Measurements from ENCODE around the gene PAQR3. TPM values are rescaled to one million over a fixed set of nuclear protein-coding genes. Genes with fewer than 3 reads are reported as not detected.

The PAQR3 gene
- total RNA-seq, 4 donors from 2014 or later, result 37.8 to 59.3 (median 42.8) TPM

DNA sequence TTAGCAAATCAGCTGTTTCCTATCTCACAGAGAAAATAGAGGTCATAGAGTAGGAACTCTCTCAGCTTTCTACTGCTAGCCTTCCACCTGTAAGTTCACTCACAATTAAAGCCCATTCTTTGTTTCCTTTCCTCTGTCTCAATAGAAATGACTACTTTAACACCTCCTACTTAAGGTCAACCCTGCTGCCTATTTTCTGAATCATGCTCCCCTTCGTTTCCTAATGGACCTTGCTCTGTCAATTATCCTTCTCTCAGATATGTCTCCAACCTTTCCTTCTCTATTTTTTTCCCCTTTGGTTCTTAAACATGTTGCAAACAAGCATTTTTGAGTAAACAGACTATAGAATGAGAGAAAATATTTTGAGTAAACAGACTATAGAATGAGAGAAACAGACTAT, 5.1 kb upstream of the PAQR3 start:
- Histone ChIP-seq H3K27ac (replicated peaks in 1 of 4) (no peak overlapping the region), H3K9me3 (no peaks in the 10 kb centered on the region), H3K4me3 (no peak overlapping the region), H3K4me1 (peaks cover 6 to 17% (median 8%) of the 10 kb centered on the region in 4 donors), H3K36me3 (no peaks in the 10 kb centered on the region), H3K27me3 (no peaks in the 10 kb centered on the region)
- intact Hi-C loops (cut with DNase I), result loop anchor here (5.0 to 10.0 kb wide), 2 partner anchors 1128 to 1390 kb away; partner anchors contain the start of genes ANTXR2 and CFAP299
- no peak for DNase-seq (ENCODE audit: extremely low spot score)
- TF ChIP-seq EP300 (IDR thresholded peaks at IDR 0.05) (no peak), POLR2A (IDR thresholded peaks at IDR 0.05; ENCODE audit: low read depth) (no peak), POLR2AphosphoS5 (IDR thresholded peaks at IDR 0.05) (no peak)
- TF ChIP-seq, protein P1, sequence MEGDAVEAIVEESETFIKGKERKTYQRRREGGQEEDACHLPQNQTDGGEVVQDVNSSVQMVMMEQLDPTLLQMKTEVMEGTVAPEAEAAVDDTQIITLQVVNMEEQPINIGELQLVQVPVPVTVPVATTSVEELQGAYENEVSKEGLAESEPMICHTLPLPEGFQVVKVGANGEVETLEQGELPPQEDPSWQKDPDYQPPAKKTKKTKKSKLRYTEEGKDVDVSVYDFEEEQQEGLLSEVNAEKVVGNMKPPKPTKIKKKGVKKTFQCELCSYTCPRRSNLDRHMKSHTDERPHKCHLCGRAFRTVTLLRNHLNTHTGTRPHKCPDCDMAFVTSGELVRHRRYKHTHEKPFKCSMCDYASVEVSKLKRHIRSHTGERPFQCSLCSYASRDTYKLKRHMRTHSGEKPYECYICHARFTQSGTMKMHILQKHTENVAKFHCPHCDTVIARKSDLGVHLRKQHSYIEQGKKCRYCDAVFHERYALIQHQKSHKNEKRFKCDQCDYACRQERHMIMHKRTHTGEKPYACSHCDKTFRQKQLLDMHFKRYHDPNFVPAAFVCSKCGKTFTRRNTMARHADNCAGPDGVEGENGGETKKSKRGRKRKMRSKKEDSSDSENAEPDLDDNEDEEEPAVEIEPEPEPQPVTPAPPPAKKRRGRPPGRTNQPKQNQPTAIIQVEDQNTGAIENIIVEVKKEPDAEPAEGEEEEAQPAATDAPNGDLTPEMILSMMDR (IDR thresholded peaks at IDR 0.05), result no peak
- 55% methylated on average over 1 of the region's 1 CpG for WGBS

DNA sequence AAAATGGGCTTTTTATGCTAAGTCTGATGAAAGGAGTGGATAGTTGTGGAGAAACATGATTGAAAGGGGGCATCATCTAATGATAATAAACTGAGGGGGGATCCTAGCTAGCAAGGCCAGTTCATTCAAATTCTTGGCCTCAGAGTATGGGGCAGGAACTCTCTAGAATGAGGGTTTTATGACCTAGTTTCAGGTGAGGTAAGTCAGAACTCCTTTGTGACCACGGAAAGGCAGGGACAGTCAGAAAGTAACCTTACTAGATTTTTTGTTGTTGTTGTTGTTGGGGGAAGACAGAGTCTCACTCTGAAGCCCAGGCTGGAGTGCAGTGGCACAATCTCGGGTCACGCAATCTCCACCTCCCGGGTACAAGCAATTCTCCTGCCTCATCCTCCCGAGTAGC, 1.5 kb upstream of the PAQR3 start:
- Histone ChIP-seq H3K4me3 (no peak overlapping the region), H3K36me3 (no peaks in the 10 kb centered on the region), H3K4me1 (peaks cover 13 to 42% (median 35%) of the 10 kb centered on the region in 4 donors), H3K9me3 (no peaks in the 10 kb centered on the region), H3K27me3 (no peaks in the 10 kb centered on the region), H3K27ac (replicated peaks in 1 of 4) (peak overlapping the region in 1 of 4 donors; percentile 91)
- 87% methylated on average over 5 of the region's 5 CpGs for WGBS
- intact Hi-C loops (cut with DNase I), result loop anchor here (5.0 to 10.0 kb wide), 2 partner anchors 1132 to 1394 kb away; partner anchors contain the start of genes ANTXR2 and CFAP299
- no peak for TF ChIP-seq POLR2AphosphoS5 (IDR thresholded peaks at IDR 0.05)
- TF ChIP-seq EP300 (IDR thresholded peaks at IDR 0.05), result no peak
- TF ChIP-seq POLR2A (IDR thresholded peaks at IDR 0.05; ENCODE audit: low read depth), result no peak
- TF ChIP-seq, protein P1 (IDR thresholded peaks at IDR 0.05), result no peak
- DNase-seq (ENCODE audit: extremely low spot score), result no peak

DNA sequence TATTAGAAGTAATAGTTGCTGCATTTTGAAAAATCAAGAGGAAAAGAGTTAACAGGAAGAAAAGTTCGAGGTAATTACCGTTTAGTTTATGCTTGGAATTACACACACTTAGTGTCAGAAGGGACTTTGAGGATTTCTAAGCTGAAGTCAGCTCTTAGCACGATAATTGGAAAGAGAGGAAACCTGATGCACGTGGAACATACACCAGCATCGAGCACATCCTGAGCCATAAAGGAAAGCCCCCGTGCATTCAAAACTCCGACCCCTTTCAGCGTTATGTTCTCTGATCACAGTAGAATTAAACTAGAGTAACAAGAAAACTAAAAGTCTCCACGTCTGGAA, 400 bp upstream of the PAQR3 start:
- no peak for DNase-seq (ENCODE audit: extremely low spot score)
- 0% methylated on average over 9 of the region's 9 CpGs for WGBS
- Histone ChIP-seq H3K4me3 (peak overlapping the region; percentile 72 to 98 (median 86)), H3K9me3 (no peaks in the 10 kb centered on the region), H3K4me1 (peaks cover 13 to 47% (median 43%) of the 10 kb centered on the region in 4 donors), H3K27ac (replicated peaks in 1 of 4) (peak overlapping the region; percentile 85 to 91 (median 89)), H3K27me3 (no peaks in the 10 kb centered on the region), H3K36me3 (peaks cover 0 to 2% (median 0%) of the 10 kb centered on the region in 4 donors)
- no peak for TF ChIP-seq POLR2A (IDR thresholded peaks at IDR 0.05; ENCODE audit: low read depth)
- TF ChIP-seq, protein P1 (IDR thresholded peaks at IDR 0.05), result no peak
- TF ChIP-seq POLR2AphosphoS5 (IDR thresholded peaks at IDR 0.05), result no peak
- TF ChIP-seq EP300 (IDR thresholded peaks at IDR 0.05), result no peak
- intact Hi-C loops (cut with DNase I), result loop anchor here (5.0 to 10.0 kb wide), 2 partner anchors 1133 to 1395 kb away; partner anchors contain the start of genes ANTXR2 and CFAP299

DNA sequence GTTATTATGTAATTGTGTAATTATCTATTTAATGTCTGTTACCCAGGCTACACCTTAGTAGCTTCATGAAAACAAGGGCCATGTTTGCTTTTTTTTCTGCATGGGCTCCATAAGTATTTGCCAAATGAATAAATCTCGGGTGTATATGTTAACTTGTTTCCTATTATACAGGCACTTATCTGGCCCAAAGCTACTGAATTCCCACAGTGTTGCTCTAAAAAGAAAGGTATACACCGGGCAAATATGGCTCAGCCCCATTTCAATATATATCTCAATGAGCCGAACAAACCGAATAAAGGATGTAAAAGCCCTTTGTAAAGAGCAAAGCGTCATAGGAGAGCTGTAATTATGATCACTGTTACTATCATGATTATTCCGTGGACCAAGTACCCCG, 767 bp downstream of the PAQR3 start:
- Histone ChIP-seq H3K36me3 (peaks cover 0 to 6% (median 0%) of the 10 kb centered on the region in 4 donors), H3K4me1 (peaks cover 13 to 48% (median 45%) of the 10 kb centered on the region in 4 donors), H3K27ac (replicated peaks in 1 of 4) (peak overlapping the region; percentile 85 to 91 (median 89)), H3K27me3 (no peaks in the 10 kb centered on the region), H3K9me3 (no peaks in the 10 kb centered on the region), H3K4me3 (peak overlapping the region; percentile 72 to 98 (median 86))
- 1% methylated on average over 7 of the region's 7 CpGs for WGBS
- intact Hi-C loops (cut with DNase I), result no loop called here
- DNase-seq (ENCODE audit: extremely low spot score), result no peak
- TF ChIP-seq POLR2A (IDR thresholded peaks at IDR 0.05; ENCODE audit: low read depth), result no peak
- no peak for TF ChIP-seq EP300 (IDR thresholded peaks at IDR 0.05)
- TF ChIP-seq, protein P1 (IDR thresholded peaks at IDR 0.05), result no peak
- TF ChIP-seq POLR2AphosphoS5 (IDR thresholded peaks at IDR 0.05), result no peak

DNA sequence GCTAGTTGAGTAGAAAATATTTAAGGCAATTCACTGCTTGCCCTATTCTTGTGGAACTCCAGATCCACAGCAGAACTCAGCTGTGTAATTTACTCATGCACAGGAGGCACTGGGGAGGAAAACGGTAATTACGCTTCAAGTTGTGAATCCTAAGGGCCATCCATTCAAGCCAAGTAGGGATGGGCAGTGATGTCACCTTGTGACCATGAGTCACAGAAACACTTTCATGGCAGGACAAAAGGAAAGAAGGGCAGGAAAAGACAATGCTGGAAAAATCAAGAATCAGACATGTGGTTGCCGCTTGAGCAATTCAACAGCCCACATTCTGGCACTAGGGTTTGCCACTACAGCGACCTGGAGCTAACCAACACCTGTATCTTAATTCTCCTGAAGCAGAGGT, 1.4 kb downstream of the PAQR3 start:
- TF ChIP-seq POLR2AphosphoS5 (IDR thresholded peaks at IDR 0.05), result no peak
- TF ChIP-seq, protein P1 (IDR thresholded peaks at IDR 0.05), result no peak
- peak overlapping the region in 3 of 4 donors; percentile 13 to 91 (median 87) for H3K27ac ChIP-seq (replicated peaks in 1 of 4)
- H3K9me3 ChIP-seq, result no peaks in the 10 kb centered on the region
- H3K4me1 ChIP-seq, result peaks cover 13 to 48% (median 45%) of the 10 kb centered on the region in 4 donors
- no peak for DNase-seq (ENCODE audit: extremely low spot score)
- no peaks in the 10 kb centered on the region for H3K27me3 ChIP-seq
- WGBS, result 95% methylated on average over 4 of the region's 4 CpGs
- peak overlapping the region; percentile 72 to 98 (median 86) for H3K4me3 ChIP-seq
- intact Hi-C loops (cut with DNase I), result no loop called here
- H3K36me3 ChIP-seq, result peaks cover 0 to 10% (median 0%) of the 10 kb centered on the region in 4 donors
